H9 (cell line): ENCODE measurements around the gene ENG. TPM values are rescaled to one million over a fixed set of nuclear protein-coding genes. Genes with fewer than 3 reads are reported as not detected.

ENCODE experiments used
- DNase-seq: peaks from one replicate; pipeline ENCODE4 v3.0.0-alpha.2; 2017
- H2AFZ ChIP-seq: one replicate; pipeline ENCODE4 v1.6.1; 2013; ENCODE audit warnings: mild to moderate bottlenecking, low read length, control low read depth, moderate library complexity
- H2AK5ac ChIP-seq: 2 replicates; pipeline ENCODE4 v1.6.1; 2013; ENCODE audit warnings: low read length, control low read depth, mixed read lengths; ENCODE audit not compliant: insufficient read length
- H2BK120ac ChIP-seq: one replicate; pipeline ENCODE4 v1.6.1; 2013; ENCODE audit warnings: low read depth, mild to moderate bottlenecking, low read length, control low read depth, inconsistent platforms; ENCODE audit not compliant: poor library complexity, severe bottlenecking
- H2BK12ac ChIP-seq: 2 replicates; pipeline ENCODE4 v1.6.1; 2013; ENCODE audit warnings: low read length, control low read depth, mixed read lengths, low read depth; ENCODE audit not compliant: insufficient read length
- H2BK15ac ChIP-seq: 2 replicates; pipeline ENCODE4 v1.6.1; 2013; ENCODE audit warnings: low read depth, low read length, control low read depth
- H2BK20ac ChIP-seq: one replicate; pipeline ENCODE4 v1.6.1; 2013; ENCODE audit warnings: low read depth, mild to moderate bottlenecking, low read length, control low read depth, inconsistent platforms; ENCODE audit not compliant: poor library complexity, severe bottlenecking
- H2BK5ac ChIP-seq: 2 replicates; pipeline ENCODE4 v1.6.1; 2013; ENCODE audit warnings: low read length, control low read depth, mixed read lengths; ENCODE audit not compliant: insufficient read length
- H3K14ac ChIP-seq: 2 replicates; pipeline ENCODE4 v1.6.1; 2013; ENCODE audit warnings: low read length, control low read depth; ENCODE audit not compliant: insufficient read depth
- H3K18ac ChIP-seq: 2 replicates; pipeline ENCODE4 v1.6.1; 2013; ENCODE audit warnings: low read depth, mild to moderate bottlenecking, mixed read lengths, low read length, control low read depth; ENCODE audit not compliant: insufficient read length
- H3K23ac ChIP-seq: 2 replicates; pipeline ENCODE4 v1.6.1; 2013; ENCODE audit warnings: low read length, control low read depth, mixed read lengths, low read depth; ENCODE audit not compliant: insufficient read length
- H3K23me2 ChIP-seq: 2 replicates; pipeline ENCODE4 v1.6.1; 2013; ENCODE audit warnings: low read depth, mild to moderate bottlenecking, mixed read lengths, low read length, control low read depth; ENCODE audit not compliant: insufficient read length, poor library complexity, severe bottlenecking
- H3K27ac ChIP-seq: 2 replicates; pipeline ENCODE4 v1.5.1; 2013; ENCODE audit warnings: low read length, control low read depth, mixed read lengths, low read depth; ENCODE audit not compliant: insufficient read length
- H3K27me3 ChIP-seq: 2 replicates; pipeline ENCODE4 v1.6.1; 2013; ENCODE audit warnings: low read length, control low read depth, inconsistent platforms; ENCODE audit not compliant: insufficient read depth
- H3K4ac ChIP-seq: 2 replicates; pipeline ENCODE4 v1.6.1; 2013; ENCODE audit warnings: low read depth, mild to moderate bottlenecking, control low read depth, inconsistent platforms, low read length, moderate library complexity
- H3K4me1 ChIP-seq: 2 replicates; pipeline ENCODE4 v1.6.1; 2013; ENCODE audit warnings: low read length, control low read depth, inconsistent platforms; ENCODE audit not compliant: insufficient read depth
- H3K4me2 ChIP-seq: 2 replicates; pipeline ENCODE4 v1.6.1; 2013; ENCODE audit warnings: low read length, control low read depth, mixed read lengths; ENCODE audit not compliant: insufficient read length, insufficient read depth
- H3K56ac ChIP-seq: 2 replicates; pipeline ENCODE4 v1.6.1; 2013; ENCODE audit warnings: low read depth, mild to moderate bottlenecking, mixed read lengths, low read length, control low read depth; ENCODE audit not compliant: insufficient read length
- H3K79me1 ChIP-seq: 2 replicates; pipeline ENCODE4 v1.6.1; 2013; ENCODE audit warnings: low read depth, mild to moderate bottlenecking, moderate library complexity, low read length, control low read depth, inconsistent platforms; ENCODE audit not compliant: insufficient read depth, poor library complexity, severe bottlenecking
- H3K79me2 ChIP-seq: 2 replicates; pipeline ENCODE4 v1.6.1; 2013; ENCODE audit warnings: low read length, control low read depth, inconsistent platforms; ENCODE audit not compliant: insufficient read depth
- H3K9ac ChIP-seq: 2 replicates; pipeline ENCODE4 v1.6.1; 2013; ENCODE audit warnings: low read length, control low read depth, mixed read lengths; ENCODE audit not compliant: insufficient read length; ENCODE audit errors: extremely low read depth
- H3K9me3 ChIP-seq: one replicate; pipeline ENCODE4 v1.6.1; 2013; ENCODE audit warnings: low read depth, low read length, inconsistent platforms; ENCODE audit not compliant: control insufficient read depth
- H3T11ph ChIP-seq: one replicate; pipeline ENCODE4 v1.6.1; 2013; ENCODE audit warnings: mild to moderate bottlenecking, low read length, control low read depth, inconsistent platforms
- H4K20me1 ChIP-seq: one replicate; pipeline ENCODE4 v1.6.1; 2013; ENCODE audit not compliant: control insufficient read depth, insufficient read length, insufficient read depth
- H4K5ac ChIP-seq: 2 replicates; pipeline ENCODE4 v1.6.1; 2013; ENCODE audit warnings: low read depth, mild to moderate bottlenecking, mixed read lengths, low read length, control low read depth; ENCODE audit not compliant: insufficient read length
- H4K8ac ChIP-seq: replicated peaks from 2 replicates; pipeline ENCODE4 v1.6.1; 2013; ENCODE audit warnings: low read length, control low read depth, mixed read lengths, low read depth; ENCODE audit not compliant: insufficient read length
- H4K91ac ChIP-seq: 2 replicates; pipeline ENCODE4 v1.6.1; 2013; ENCODE audit warnings: low read depth, mild to moderate bottlenecking, moderate library complexity, mixed read lengths, low read length, control low read depth; ENCODE audit not compliant: insufficient read length
- H3K27ac Mint-ChIP-seq, 3 experiments: 2 replicates in 2 of 3; 3 replicates in 1 of 3; pipeline ENCODE4 v1.8.0; 2020 to 2021; ENCODE audit warnings: mixed read lengths in 3 of 3, mild to moderate bottlenecking in 1 of 3, moderate library complexity in 1 of 3
- H3K27me3 Mint-ChIP-seq: 2 replicates; pipeline ENCODE4 v1.8.0; 2021; ENCODE audit warnings: low read depth, mild to moderate bottlenecking, moderate library complexity, mixed read lengths
- H3K36me3 Mint-ChIP-seq, 3 experiments: 2 replicates in 2 of 3; 3 replicates in 1 of 3; pipeline ENCODE4 v1.8.0; 2020 to 2021; ENCODE audit warnings: low read depth in 3 of 3, mixed read lengths in 3 of 3; ENCODE audit not compliant: insufficient read depth in 1 of 3
- H3K4me1 Mint-ChIP-seq, 2 experiments: 2 replicates each; pipeline ENCODE4 v1.8.0; 2020; ENCODE audit warnings: mixed read lengths in 2 of 2
- H3K4me3 Mint-ChIP-seq, 2 experiments: 2 replicates in 1 of 2; 3 replicates in 1 of 2; pipeline ENCODE4 v1.8.0; 2020 to 2021; ENCODE audit warnings: mild to moderate bottlenecking in 2 of 2, mixed read lengths in 2 of 2, moderate library complexity in 1 of 2
- H3K9me3 Mint-ChIP-seq, 2 experiments: 2 replicates in 1 of 2; 3 replicates in 1 of 2; pipeline ENCODE4 v1.8.0; 2020; ENCODE audit warnings: mild to moderate bottlenecking in 2 of 2, mixed read lengths in 2 of 2, moderate library complexity in 1 of 2
- WGBS: extraction: QIAGEN DNeasy Blood & Tissue Kit; methylation state at CpG from one replicate; pipeline ENCODE4 v1.1.7; 2013; ENCODE audit warnings: missing lambda C conversion rate, low lambda C conversion rate, mixed read lengths; ENCODE audit not compliant: insufficient read length; ENCODE audit errors: extremely low coverage; 5-methylcytosine and 5-hydroxymethylcytosine counted together
- total RNA-seq: library from RNA; stranded (reverse); gene quantifications from 2 replicates; pipeline ENCODE4 v1.2.1, GENCODE V29; 2021
- TF ChIP-seq, protein P1 (sequence below): fragments of 200-600 bp; sonication (generic); conservative IDR thresholded peaks from 3 replicates; pipeline ENCODE4 v1.8.0; 2021; ENCODE audit warnings: antibody characterized with exemption, mild to moderate bottlenecking

Gene ENG
- total RNA-seq, 1 experiment from 2014 or later, result 2.1 TPM

- Histone ChIP-seq H2AFZ (no peak overlapping the region), H3K18ac (no peak overlapping the region), H3T11ph (no peak overlapping the region), H2AK5ac (no peak overlapping the region), H2BK120ac (no peak overlapping the region), H3K27me3 (no peaks in the 10 kb centered on the region), H3K23me2 (peaks cover 6% of the 10 kb centered on the region), H2BK20ac (no peak overlapping the region), H3K23ac (no peak overlapping the region), H4K20me1 (no peaks in the 10 kb centered on the region), H3K79me2 (no peaks in the 10 kb centered on the region), H3K9me3 (no peaks in the 10 kb centered on the region), H3K4me1 (peaks cover 8% of the 10 kb centered on the region), H3K56ac (no peak overlapping the region), H3K27ac (no peak overlapping the region), H2BK15ac (no peak overlapping the region), H3K4ac (no peak overlapping the region), H2BK12ac (no peak overlapping the region), H3K79me1 (no peaks in the 10 kb centered on the region), H2BK5ac (no peak overlapping the region), H3K9ac (no peak overlapping the region), H3K4me2 (no peak overlapping the region), H4K8ac (no peak overlapping the region), H3K14ac (no peak overlapping the region), H4K91ac (no peak overlapping the region), H4K5ac (no peak overlapping the region)
- peak overlapping the region in 1 of 2 experiments; percentile 24; a peak in 2 of 5 replicates for H3K4me3 Mint-ChIP-seq
- H3K27ac Mint-ChIP-seq, result peak overlapping the region in 1 of 3 experiments; percentile 6; a peak in 2 of 7 replicates
- no peak for DNase-seq
- H3K4me1 Mint-ChIP-seq, result peaks cover 37 to 43% of the 10 kb centered on the region in 2 experiments
- H3K9me3 Mint-ChIP-seq, result no peaks in the 10 kb centered on the region; a peak in 1 of 5 replicates
- TF ChIP-seq, protein P1, sequence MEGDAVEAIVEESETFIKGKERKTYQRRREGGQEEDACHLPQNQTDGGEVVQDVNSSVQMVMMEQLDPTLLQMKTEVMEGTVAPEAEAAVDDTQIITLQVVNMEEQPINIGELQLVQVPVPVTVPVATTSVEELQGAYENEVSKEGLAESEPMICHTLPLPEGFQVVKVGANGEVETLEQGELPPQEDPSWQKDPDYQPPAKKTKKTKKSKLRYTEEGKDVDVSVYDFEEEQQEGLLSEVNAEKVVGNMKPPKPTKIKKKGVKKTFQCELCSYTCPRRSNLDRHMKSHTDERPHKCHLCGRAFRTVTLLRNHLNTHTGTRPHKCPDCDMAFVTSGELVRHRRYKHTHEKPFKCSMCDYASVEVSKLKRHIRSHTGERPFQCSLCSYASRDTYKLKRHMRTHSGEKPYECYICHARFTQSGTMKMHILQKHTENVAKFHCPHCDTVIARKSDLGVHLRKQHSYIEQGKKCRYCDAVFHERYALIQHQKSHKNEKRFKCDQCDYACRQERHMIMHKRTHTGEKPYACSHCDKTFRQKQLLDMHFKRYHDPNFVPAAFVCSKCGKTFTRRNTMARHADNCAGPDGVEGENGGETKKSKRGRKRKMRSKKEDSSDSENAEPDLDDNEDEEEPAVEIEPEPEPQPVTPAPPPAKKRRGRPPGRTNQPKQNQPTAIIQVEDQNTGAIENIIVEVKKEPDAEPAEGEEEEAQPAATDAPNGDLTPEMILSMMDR, result no peak
- no peaks in the 10 kb centered on the region for H3K36me3 Mint-ChIP-seq
- peaks cover 7% of the 10 kb centered on the region for H3K27me3 Mint-ChIP-seq
- WGBS, result no CpG with 5 or more reads among the region's 8 CpGs
Measured at GRCh38 chr9:127768698-127769097, 85.8 kb downstream of the ENG start.
